ENCODE measurements around the gene OSBPL5. TPM values are rescaled to one million over a fixed set of nuclear protein-coding genes. Genes with fewer than 3 reads are reported as not detected.

The OSBPL5 gene
- total RNA-seq, 1 donor from 2014 or later: 55.2 TPM

DNA sequence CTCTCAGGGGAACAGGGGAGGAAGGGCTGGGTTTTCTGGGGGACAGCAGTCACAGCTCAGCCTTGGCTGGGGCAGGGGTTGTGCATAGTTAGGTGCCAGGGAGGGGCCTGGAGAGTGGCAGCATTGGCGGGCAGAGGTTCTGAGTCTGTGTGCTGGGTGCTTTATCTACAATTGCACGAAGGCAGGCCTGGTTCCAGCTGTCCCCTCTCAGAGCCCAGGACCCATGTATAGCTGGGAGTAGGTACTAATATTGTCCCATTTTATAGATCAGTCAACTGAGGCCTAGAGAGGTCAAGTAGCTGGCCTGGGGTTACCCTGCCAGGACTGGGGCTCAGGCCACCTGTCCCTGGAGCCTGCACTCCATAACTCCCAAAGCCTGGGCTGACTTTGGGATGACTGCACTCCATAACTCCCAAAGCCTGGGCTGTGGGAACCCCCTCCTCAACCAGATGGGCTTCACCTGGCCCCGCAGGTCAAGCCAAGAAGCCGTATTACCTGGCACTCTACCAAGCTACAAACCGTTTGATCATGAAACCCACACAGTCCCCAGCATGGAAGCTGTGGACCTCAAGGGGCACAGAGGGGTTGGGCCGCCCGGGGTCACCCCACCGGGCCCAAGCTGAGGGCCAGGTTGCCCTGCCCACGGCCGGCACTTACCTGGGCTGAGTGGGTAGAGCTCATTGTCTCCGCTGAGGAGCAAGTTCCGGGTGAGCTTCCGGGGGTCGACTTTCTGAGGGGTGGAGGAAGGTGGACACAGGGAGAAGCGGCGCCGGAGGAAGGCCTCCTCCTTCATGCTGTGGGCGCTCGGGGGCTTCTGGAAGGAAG is 36.5 kb downstream of the OSBPL5 start:
- TF ChIP-seq, protein P1, sequence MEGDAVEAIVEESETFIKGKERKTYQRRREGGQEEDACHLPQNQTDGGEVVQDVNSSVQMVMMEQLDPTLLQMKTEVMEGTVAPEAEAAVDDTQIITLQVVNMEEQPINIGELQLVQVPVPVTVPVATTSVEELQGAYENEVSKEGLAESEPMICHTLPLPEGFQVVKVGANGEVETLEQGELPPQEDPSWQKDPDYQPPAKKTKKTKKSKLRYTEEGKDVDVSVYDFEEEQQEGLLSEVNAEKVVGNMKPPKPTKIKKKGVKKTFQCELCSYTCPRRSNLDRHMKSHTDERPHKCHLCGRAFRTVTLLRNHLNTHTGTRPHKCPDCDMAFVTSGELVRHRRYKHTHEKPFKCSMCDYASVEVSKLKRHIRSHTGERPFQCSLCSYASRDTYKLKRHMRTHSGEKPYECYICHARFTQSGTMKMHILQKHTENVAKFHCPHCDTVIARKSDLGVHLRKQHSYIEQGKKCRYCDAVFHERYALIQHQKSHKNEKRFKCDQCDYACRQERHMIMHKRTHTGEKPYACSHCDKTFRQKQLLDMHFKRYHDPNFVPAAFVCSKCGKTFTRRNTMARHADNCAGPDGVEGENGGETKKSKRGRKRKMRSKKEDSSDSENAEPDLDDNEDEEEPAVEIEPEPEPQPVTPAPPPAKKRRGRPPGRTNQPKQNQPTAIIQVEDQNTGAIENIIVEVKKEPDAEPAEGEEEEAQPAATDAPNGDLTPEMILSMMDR (IDR thresholded peaks at IDR 0.05; ENCODE audit: unreplicated experiment): no peak
- no peaks in the 10 kb centered on the region for H3K9me3 Mint-ChIP-seq (ENCODE audit: unreplicated experiment)
- DNase-seq (ENCODE audit: low spot score): no peak
- H3K4me3 Mint-ChIP-seq (ENCODE audit: unreplicated experiment): no peak overlapping the region
- peaks cover 8% of the 10 kb centered on the region for H3K27me3 Mint-ChIP-seq (ENCODE audit: unreplicated experiment)
- H3K27ac Mint-ChIP-seq (ENCODE audit: unreplicated experiment): no peak overlapping the region
- H3K36me3 Mint-ChIP-seq (ENCODE audit: low read depth, unreplicated experiment): peaks cover 5% of the 10 kb centered on the region
- H3K4me1 Mint-ChIP-seq (ENCODE audit: unreplicated experiment): peaks cover 5% of the 10 kb centered on the region

DNA sequence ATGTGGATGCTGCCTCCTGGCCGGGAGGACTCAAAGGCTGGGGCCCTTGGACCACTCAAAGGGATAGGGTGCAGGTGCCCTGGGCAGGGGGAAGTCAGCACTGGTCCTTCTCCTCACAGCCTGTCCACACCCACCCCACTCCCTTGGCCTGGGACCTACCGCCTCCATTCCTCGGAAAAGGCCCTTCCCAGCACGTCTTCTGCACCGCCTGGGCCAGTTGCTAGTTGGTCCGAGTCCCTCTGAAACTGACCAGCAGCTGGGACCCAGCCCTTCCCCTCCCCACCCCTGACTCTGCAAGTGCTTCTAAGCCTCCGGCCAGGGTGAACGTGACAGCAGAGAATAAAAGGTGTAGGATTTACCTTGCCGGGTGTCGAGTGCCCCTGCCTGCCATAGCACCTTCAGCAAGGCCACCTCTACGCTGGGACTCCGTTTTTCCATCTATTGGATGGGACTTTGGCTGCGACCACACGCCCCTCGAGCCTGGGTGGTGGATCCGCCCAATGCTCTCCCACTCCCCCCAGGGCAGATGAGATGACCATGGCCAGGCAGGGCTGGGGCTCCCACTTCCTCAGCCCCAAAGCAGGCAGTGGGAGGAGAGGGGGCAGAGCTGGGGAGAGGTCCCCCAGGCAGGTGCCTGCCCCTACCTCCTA is 37.3 kb downstream of the OSBPL5 start:
- peaks cover 6% of the 10 kb centered on the region for H3K27me3 Mint-ChIP-seq (ENCODE audit: unreplicated experiment)
- H3K27ac Mint-ChIP-seq (ENCODE audit: unreplicated experiment): no peak overlapping the region
- no peaks in the 10 kb centered on the region for H3K9me3 Mint-ChIP-seq (ENCODE audit: unreplicated experiment)
- H3K36me3 Mint-ChIP-seq (ENCODE audit: low read depth, unreplicated experiment): peaks cover 5% of the 10 kb centered on the region
- H3K4me3 Mint-ChIP-seq (ENCODE audit: unreplicated experiment): no peak overlapping the region
- TF ChIP-seq, protein P1 (IDR thresholded peaks at IDR 0.05; ENCODE audit: unreplicated experiment): no peak
- H3K4me1 Mint-ChIP-seq (ENCODE audit: unreplicated experiment): peaks cover 5% of the 10 kb centered on the region
- no peak for DNase-seq (ENCODE audit: low spot score)

DNA sequence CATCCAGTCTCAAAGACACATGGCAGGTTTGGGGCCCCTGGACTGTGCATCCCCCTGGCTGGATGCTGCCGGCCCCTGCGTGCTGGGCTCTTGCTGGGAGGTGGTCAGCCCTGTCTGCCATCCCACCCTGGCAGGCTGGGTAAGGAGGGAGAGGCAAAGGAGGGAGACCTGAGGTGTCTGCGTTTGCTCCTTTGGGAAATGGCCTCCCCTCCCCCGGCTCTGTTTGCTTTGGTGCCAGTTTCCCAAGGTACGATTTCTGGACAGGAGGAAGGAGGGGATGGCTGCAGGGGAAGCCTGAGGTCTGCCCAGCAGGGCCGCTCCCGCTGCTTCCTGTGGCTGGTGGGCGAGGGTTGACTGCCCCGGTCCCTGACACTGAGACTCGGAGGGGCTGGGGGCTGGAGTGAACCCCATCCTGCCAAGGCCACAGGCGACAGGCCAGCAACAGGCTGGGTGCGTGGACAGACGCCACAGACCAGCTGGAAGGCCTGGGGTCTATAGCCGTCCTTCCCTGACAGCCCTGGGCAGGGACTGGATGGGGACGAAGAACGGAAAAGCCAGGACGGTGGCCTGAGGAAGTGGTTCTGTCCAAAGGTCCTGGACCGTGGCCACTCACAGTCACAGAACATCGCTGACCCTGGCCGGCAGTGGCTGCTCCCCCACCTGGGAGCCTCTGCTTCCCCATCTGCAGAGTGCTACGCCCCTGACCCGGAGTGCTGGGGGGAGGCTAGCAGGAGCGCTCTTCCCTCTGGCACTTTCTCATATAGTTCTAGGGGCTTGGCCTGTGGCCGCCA is 38.0 kb downstream of the OSBPL5 start:
- TF ChIP-seq, protein P1 (IDR thresholded peaks at IDR 0.05; ENCODE audit: unreplicated experiment): no peak
- H3K27ac Mint-ChIP-seq (ENCODE audit: unreplicated experiment): no peak overlapping the region
- no peak for DNase-seq (ENCODE audit: low spot score)

DNA sequence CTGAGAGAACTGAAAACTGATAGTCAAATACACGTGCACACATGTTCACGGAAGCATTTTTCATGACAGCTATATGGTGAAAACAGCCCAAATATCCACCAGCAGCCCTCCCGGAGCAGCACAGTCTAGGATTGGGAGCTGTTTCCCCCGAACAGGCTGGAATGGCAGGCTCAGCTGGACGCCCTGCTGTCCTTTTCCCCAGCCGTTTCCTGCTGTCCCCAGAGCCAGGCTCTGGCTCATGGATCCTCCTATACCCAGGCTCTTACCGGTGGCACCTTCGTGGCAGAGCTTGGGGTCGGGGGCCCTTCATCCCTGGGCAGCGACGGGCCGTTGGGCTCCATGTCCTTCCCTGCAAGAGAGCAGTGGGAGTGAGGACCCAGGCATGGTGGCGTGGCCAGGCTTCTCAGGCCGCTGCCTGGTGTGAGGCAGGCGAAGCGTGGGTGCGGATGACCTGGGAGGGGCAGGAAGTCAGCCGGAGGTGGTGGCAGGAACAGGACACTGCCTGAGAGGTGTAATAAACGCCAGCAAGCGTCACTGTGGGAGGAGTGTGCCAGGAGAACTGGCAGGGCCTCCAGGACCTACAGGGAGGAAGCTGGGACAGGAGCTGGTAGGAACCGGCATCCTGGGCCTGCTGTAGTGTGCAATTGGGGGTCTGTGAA is 38.8 kb downstream of the OSBPL5 start:
- peaks cover 4% of the 10 kb centered on the region for H3K27me3 Mint-ChIP-seq (ENCODE audit: unreplicated experiment)
- H3K9me3 Mint-ChIP-seq (ENCODE audit: unreplicated experiment): no peaks in the 10 kb centered on the region
- H3K4me1 Mint-ChIP-seq (ENCODE audit: unreplicated experiment): peaks cover 5% of the 10 kb centered on the region
- peak overlapping the region; percentile 25 for H3K4me3 Mint-ChIP-seq (ENCODE audit: unreplicated experiment)
- peak; percentile 43 for DNase-seq (ENCODE audit: low spot score)
- peaks cover 9% of the 10 kb centered on the region for H3K36me3 Mint-ChIP-seq (ENCODE audit: low read depth, unreplicated experiment)
- no peak overlapping the region for H3K27ac Mint-ChIP-seq (ENCODE audit: unreplicated experiment)
- TF ChIP-seq, protein P1 (IDR thresholded peaks at IDR 0.05; ENCODE audit: unreplicated experiment): no peak

More for the DNA sequence above, 38.0 kb downstream of the OSBPL5 start:
- peaks cover 4% of the 10 kb centered on the region for H3K27me3 Mint-ChIP-seq (ENCODE audit: unreplicated experiment)
- H3K9me3 Mint-ChIP-seq (ENCODE audit: unreplicated experiment): no peaks in the 10 kb centered on the region
- H3K4me3 Mint-ChIP-seq (ENCODE audit: unreplicated experiment): no peak overlapping the region
- peaks cover 5% of the 10 kb centered on the region for H3K4me1 Mint-ChIP-seq (ENCODE audit: unreplicated experiment)
- peaks cover 5% of the 10 kb centered on the region for H3K36me3 Mint-ChIP-seq (ENCODE audit: low read depth, unreplicated experiment)

Data from endothelial cell (in vitro differentiated cells).